GM19025 (cell line): ENCODE data around the gene IDH2.

ENCODE experiments used
- ATAC-seq: cut with Tn5 transposase; IDR thresholded peaks from one replicate; pipeline ENCODE4 v1.9.1; 2021; ENCODE audit warnings: mild to moderate bottlenecking, low read depth, moderate library complexity; ENCODE audit not compliant: unreplicated experiment

Gene IDH2

DNA sequence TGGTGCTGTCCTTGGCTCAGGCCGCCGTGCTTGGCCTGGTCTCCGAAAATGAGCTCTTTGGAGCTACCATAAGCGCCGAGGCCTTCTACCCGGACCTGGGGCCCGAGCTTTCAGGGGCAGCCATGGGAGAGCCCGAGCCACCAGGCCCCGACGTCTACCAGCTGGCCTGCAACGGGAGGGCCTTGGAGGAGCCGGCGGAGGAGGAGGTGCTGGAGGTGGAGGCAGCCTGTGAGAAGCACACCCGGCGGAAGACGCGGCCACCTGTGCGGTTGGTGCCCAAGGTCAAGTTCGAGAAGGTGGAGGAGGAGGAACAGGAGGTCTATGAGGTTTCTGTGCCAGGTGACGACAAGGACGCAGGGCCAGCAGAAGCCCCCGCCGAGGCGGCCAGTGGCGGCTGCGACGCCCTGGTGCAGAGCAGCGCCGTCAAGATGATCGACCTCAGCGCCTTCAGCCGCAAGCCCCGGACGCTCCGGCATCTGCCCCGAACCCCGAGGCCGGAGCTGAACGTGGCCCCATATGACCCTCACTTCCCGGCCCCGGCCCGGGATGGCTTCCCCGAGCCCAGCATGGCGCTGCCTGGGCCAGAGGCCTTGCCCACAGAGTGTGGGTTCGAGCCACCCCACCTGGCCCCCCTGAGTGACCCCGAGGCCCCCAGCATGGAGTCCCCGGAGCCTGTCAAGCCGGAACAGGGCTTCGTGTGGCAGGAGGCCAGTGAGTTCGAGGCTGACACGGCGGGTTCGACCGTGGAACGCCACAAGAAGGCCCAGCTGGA, 34.9 kb downstream of the IDH2 start:
- no peak for ATAC-seq

GRCh38 chr15:90065682-90066049, 36.6 kb downstream of the IDH2 start:
- ATAC-seq = no peak

DNA sequence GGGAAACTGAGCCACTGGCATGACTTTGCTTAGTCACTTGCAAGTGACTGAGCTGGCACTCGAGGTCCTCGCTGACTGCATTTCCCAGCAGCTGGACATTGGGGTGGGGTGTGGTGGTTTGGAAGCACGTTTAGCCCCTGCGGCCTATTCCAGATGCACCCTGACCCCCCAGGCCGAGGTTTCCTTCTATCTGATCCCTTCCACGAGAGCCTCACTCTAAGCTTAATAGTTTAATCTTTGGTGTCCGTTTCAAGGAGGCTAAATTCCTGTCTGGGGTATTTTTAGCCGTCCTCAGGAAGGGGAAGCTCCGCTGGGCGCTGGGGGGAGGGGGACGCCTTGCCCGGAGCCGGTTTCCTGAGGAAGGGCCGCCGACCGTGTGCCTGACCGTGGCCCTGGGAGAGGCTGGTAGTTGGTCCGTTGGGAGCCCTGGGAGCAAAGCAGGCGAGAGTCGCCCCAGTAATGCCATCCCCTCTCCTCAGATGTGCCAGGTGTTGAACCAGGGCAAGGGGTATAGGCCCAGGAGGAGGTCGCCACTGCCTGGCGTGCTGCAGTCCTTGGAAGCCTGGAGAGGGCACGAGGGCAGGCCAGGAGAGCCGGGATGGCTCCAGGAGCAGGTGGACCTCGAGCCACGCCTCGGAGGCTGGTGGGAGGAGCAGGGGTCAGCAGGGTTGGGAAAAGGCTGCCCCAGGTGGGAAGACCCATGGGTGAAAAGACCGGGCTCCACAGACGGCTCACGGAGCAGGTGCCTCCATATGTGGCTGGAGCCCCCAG, 37.2 kb downstream of the IDH2 start:
- no peak for ATAC-seq

DNA sequence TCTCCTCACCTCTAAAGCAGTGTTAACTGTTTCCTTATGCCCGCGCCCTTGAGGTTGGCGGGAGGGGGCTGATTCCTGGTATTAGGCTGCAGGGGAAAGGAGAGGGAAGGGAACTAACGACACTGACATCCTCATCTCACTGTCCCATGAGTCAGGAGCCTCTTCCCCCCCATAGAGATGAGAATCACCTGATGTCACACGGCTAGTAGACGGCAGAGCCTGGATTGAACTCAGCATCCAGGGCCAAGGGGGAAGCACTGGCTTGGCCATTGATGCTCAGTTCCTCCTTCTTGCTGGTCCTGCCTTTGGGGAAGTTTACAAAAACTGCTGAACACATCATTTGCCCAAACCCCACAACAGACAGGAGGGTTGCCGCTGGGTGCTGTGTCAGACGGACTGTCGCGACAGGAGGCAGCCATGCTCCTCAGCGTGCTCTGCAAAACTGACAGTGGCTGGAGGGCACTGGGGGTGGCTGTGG, 38.5 kb downstream of the IDH2 start:
- no peak for ATAC-seq

DNA sequence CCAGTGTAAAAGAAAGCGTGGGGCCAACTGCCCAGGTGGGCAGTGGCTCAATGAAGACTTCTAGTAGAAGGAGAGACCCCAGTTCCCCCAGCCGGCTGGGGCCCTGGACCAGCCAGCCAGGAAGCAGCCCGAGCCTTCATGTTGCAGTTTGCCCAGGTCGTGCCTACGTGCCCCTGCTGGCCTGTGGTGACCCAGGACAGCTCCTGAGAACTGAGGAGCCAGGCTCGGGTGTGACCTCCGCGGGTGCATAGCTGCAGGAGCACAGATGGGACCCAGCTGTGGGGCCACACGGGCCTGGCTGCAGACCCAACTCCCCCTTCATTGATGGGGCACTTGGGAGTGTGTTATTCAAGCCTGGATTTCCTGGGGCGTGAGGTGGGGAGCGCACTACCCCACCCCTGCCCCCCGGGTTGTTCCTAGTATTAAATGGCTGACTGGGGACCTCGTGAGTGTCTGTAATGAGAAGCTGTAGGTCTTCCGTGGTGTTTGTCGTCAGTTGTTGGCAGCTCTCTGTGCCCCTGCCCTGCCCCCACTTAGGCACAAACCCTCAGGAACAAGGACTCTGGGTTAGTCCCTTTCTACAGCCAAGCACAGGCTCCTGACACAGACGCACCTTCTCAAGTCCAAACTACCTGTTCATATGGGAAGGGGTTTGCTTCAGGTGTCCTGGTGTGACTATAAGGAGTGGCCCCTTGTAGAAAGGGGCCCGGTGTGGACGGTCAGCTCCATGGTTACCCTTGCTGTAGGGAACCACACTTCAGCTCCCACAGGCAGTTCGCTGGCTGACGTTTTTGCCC, 39.1 kb downstream of the IDH2 start:
- no peak for ATAC-seq

- ATAC-seq = no peak
Observed at GRCh38 chr15:90062462-90062932, 39.8 kb downstream of the IDH2 start.

- no peak for ATAC-seq
Observed at GRCh38 chr15:90062023-90062442, 40.2 kb downstream of the IDH2 start.

- no peak for ATAC-seq
Observed at GRCh38 chr15:90060797-90061196, 41.5 kb downstream of the IDH2 start.

DNA sequence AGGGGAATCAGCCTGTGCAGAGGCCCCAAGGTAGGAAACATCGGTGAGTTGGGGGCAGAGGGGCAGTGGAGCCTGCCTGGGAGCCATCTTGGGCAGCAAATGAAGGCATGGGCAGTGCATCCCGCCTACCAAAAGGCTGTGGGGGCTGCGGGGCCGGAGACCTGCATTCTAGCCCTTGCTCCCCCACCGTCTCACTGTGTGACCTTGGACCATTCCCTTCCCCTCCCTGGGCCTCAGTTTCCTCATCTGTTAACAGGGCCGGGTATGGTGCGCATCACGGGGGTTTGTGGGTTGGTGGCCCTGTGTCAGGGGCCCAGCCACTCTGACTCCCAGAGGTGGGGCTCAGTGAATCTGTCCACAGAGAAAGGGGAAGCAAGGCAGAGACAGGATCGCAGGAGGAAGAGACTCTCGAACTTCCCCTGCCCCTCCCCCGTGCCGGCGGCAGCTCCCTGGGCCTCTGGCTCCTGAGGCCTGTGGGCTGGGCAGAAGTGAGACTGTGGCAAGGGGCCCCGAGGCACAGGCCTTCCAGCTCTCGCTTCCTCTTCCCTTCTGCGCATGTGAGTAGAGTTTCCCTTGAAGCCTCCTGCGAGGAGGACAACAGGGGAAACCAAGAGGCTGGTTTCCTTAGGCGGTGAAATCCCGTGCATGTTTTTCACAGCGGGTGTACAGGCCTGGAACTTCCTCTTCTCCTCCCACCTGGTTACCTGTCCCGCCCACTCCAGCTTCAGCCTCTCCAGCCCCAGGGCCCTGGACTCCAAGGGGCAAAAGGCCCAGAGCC, 42.9 kb downstream of the IDH2 start:
- peak; percentile 82 for ATAC-seq

DNA sequence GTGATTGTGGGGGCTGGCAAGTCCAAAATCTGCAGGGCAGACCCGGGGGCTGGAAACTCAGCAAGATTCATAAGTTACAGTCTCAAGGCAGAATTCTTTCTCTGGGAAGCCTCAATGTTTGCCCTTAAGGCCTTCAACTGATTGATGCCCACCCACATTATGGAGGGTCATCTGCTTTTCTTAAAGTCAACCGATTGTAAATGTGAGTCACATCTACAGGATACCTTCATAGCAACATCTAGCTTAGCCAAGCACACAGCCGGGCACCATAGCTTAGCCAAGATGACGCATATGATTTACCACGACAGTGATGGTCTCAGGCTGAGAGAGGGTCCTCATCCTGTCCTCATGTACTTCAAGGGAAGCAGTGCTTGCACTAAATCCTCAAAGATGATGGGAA, 43.5 kb downstream of the IDH2 start:
- ATAC-seq = no peak

GRCh38 chr15:90058308-90058707, 44.0 kb downstream of the IDH2 start:
- ATAC-seq = no peak

- no peak for ATAC-seq
Observed at GRCh38 chr15:90056529-90056928, 45.7 kb downstream of the IDH2 start.

GRCh38 chr15:90055182-90055581, 47.1 kb downstream of the IDH2 start:
- no peak for ATAC-seq

- ATAC-seq = no peak
Observed at GRCh38 chr15:90054618-90055097, 47.6 kb downstream of the IDH2 start.

- ATAC-seq = no peak
Observed at GRCh38 chr15:90053685-90054466, 48.4 kb downstream of the IDH2 start.

DNA sequence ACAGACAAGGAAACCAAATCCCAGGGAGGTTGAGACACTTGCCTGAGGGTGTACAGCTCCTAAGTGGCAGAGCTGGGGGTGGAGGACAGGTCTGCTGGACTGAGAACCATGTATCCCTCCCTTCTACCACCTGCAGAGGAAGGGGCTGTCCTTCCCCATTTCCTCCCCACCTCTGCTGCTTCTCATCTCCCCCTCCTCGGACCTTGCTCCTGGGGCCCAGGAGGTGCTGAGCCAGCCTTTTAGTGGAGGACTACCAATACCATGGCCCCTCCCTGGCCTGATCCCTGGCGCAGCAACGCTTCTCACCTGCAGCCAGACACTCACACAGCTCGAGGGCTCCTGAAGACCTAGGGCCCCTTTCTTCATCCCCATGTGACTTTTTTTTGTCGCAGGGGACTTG, 50.4 kb downstream of the IDH2 start:
- ATAC-seq = no peak

- no peak for ATAC-seq
Observed at GRCh38 chr15:90049666-90050604, 52.3 kb downstream of the IDH2 start.

GRCh38 chr15:90049030-90049429, 53.2 kb downstream of the IDH2 start:
- ATAC-seq = no peak
